Measurements from ENCODE around the gene RUNX3. TPM values are rescaled to one million over a fixed set of nuclear protein-coding genes. Genes with fewer than 3 reads are reported as not detected.
"Not testable (repeated sequence)": the region's sequence is repeated elsewhere in the genome, so short reads cannot be mapped to it uniquely, and the experiment has no call there.

Gene RUNX3
- polyA plus RNA-seq, 1 donor (not counting 4 experiments of a cell fraction or from before 2014, with no cell fraction given), result not detected

DNA sequence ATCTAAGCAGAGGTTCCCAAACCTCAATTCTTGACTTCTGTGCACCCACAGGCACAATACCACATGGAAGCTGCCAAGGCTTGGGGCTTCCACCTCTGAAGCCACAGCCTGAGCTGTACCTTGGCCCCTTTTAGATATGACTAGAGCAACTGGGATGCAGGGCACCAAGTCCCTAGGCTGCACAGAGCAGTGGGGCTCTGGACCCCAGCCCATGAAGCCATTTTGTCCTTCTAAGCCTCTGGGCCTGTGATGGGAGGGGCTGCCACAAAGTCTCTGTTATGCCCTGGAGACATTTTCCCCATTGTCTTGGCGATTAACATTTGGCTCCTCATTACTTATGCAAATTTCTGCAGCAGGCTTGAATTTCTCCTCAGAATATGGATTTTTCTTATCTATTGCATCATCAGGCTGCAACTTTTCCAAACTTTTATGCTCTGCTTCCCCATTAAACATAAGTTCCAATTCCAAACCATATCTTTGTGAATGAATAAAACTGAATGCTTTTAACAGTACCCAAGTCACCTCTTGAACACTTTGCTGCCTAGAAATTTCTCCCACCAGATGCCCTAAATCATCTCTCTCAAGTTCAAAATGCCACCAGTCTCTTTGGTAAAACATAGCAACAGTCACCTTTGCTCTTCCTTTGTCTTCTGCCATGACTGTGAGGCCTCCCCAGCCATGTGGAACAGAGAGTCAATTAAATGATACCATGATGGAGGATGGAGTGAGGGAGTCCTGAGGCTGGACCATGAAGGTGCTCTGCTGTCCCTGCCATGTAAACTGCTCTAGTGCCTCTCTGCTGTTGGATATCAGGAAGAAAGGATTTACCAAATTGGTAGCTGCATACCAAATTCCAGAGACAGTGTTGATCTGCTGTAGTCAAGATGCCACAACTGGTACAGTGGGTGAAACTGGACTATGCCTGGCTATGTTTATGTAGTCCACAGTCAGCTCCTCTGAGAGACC, 37.6 kb downstream of the RUNX3 start:
- Histone ChIP-seq H2AFZ (ENCODE audit: control insufficient read depth, low read length) (no peak overlapping the region), H3K27ac (ENCODE audit: control insufficient read depth, insufficient read depth, low read length) (no peak overlapping the region), H3K9me1 (ENCODE audit: control insufficient read depth, extremely low read depth, insufficient read depth, low read length) (no peaks in the 10 kb centered on the region), H3K79me2 (ENCODE audit: control insufficient read depth, insufficient read depth, low read length) (no peaks in the 10 kb centered on the region), H3K9me3 (ENCODE audit: control insufficient read depth, low read depth, low read length) (no peaks in the 10 kb centered on the region), H3K4me3 (ENCODE audit: control insufficient read depth in 2 of 3, extremely low read depth in 1 of 3, insufficient read depth in 2 of 3, low read depth in 1 of 3, low read length in 3 of 3) (no peak overlapping the region), H3K4me1 (ENCODE audit: control insufficient read depth, extremely low read depth, insufficient read depth, low read length) (no peaks in the 10 kb centered on the region), H4K20me1 (ENCODE audit: control insufficient read depth, extremely low read depth, insufficient read depth, low read length) (no peaks in the 10 kb centered on the region), H3K9ac (ENCODE audit: control insufficient read depth, extremely low read depth, insufficient read depth, low read length) (no peak overlapping the region), H3K4me2 (ENCODE audit: control insufficient read depth, extremely low read depth, insufficient read depth, low read depth, low read length) (no peak overlapping the region), H3K27me3 (ENCODE audit: control insufficient read depth, extremely low read depth, insufficient read depth, low read length) (peaks cover 11% of the 10 kb centered on the region), H3K36me3 (ENCODE audit: control insufficient read depth in 2 of 2, extremely low read depth in 1 of 2, insufficient read depth in 2 of 2, low read length in 2 of 2) (no peaks in the 10 kb centered on the region)
- TF ChIP-seq EZH2 (IDR thresholded peaks at IDR 0.05; ENCODE audit: low read length), result no peak
- TF ChIP-seq, protein P1, sequence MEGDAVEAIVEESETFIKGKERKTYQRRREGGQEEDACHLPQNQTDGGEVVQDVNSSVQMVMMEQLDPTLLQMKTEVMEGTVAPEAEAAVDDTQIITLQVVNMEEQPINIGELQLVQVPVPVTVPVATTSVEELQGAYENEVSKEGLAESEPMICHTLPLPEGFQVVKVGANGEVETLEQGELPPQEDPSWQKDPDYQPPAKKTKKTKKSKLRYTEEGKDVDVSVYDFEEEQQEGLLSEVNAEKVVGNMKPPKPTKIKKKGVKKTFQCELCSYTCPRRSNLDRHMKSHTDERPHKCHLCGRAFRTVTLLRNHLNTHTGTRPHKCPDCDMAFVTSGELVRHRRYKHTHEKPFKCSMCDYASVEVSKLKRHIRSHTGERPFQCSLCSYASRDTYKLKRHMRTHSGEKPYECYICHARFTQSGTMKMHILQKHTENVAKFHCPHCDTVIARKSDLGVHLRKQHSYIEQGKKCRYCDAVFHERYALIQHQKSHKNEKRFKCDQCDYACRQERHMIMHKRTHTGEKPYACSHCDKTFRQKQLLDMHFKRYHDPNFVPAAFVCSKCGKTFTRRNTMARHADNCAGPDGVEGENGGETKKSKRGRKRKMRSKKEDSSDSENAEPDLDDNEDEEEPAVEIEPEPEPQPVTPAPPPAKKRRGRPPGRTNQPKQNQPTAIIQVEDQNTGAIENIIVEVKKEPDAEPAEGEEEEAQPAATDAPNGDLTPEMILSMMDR (optimal IDR thresholded peaks at IDR 0.05 in 1 of 3, IDR thresholded peaks at IDR 0.05 in 1 of 3, conservative IDR thresholded peaks at IDR 0.05 in 1 of 3; ENCODE audit: extremely low read depth in 1 of 3, insufficient read depth in 2 of 3, low read length in 3 of 3), result no peak
- DNase-seq (ENCODE audit: low read depth, low spot score), result no peak
- dilution Hi-C loops (cut with MboI; ENCODE audit: extremely low pct_ligation_motif_present, low sequenced_read_pairs), result no loop called here
- FAIRE-seq, result no peak

DNA sequence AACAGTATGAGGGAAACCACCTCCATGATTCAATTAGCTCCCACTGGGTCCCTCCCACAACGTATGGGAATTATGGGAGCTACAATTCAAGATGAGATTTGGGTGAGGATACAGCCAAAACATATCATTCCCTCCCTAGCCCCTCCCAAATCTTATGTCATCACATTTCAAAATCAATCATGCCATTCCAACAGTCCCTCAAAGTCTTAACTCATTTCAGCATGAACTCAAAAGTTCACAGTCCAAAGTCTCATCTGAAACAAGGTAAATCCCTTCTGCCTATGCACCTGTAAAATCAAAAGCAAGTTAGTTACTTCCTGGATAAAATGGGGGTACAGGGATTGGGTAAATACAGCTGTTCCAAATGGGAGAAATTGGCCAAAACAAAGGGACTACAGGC, 38.7 kb downstream of the RUNX3 start:
- H2AFZ ChIP-seq (ENCODE audit: control insufficient read depth, low read length); H4K20me1 ChIP-seq (ENCODE audit: control insufficient read depth, extremely low read depth, insufficient read depth, low read length); H3K4me1 ChIP-seq (ENCODE audit: control insufficient read depth, extremely low read depth, insufficient read depth, low read length); H3K79me2 ChIP-seq (ENCODE audit: control insufficient read depth, insufficient read depth, low read length); H3K36me3 ChIP-seq (ENCODE audit: control insufficient read depth in 2 of 2, extremely low read depth in 1 of 2, insufficient read depth in 2 of 2, low read length in 2 of 2); H3K27me3 ChIP-seq (ENCODE audit: control insufficient read depth, extremely low read depth, insufficient read depth, low read length); FAIRE-seq; H3K9ac ChIP-seq (ENCODE audit: control insufficient read depth, extremely low read depth, insufficient read depth, low read length); H3K27ac ChIP-seq (ENCODE audit: control insufficient read depth, insufficient read depth, low read length); dilution Hi-C loops (cut with MboI; ENCODE audit: extremely low pct_ligation_motif_present, low sequenced_read_pairs); H3K4me3 ChIP-seq (ENCODE audit: control insufficient read depth in 2 of 3, extremely low read depth in 1 of 3, insufficient read depth in 2 of 3, low read depth in 1 of 3, low read length in 3 of 3); H3K4me2 ChIP-seq (ENCODE audit: control insufficient read depth, extremely low read depth, insufficient read depth, low read depth, low read length); H3K9me3 ChIP-seq (ENCODE audit: control insufficient read depth, low read depth, low read length); H3K9me1 ChIP-seq (ENCODE audit: control insufficient read depth, extremely low read depth, insufficient read depth, low read length); DNase-seq (ENCODE audit: low read depth, low spot score): not testable (repeated sequence)

All from keratinocyte (primary cell).